Endothelial cell (in vitro differentiated cells): ENCODE data around the gene LCN9. TPM values are rescaled to one million over a fixed set of nuclear protein-coding genes. Genes with fewer than 3 reads are reported as not detected.

ENCODE experiments used
- DNase-seq: peaks from one replicate; pipeline ENCODE4 v3.0.0; 2021; ENCODE audit warnings: low spot score
- H3K27ac Mint-ChIP-seq: one replicate; pipeline ENCODE4 v1.8.0; 2021; ENCODE audit warnings: mixed read lengths, inconsistent platforms; ENCODE audit not compliant: unreplicated experiment
- H3K27me3 Mint-ChIP-seq: one replicate; pipeline ENCODE4 v1.8.0; 2021; ENCODE audit warnings: mild to moderate bottlenecking, moderate library complexity, mixed read lengths, inconsistent platforms; ENCODE audit not compliant: unreplicated experiment
- H3K36me3 Mint-ChIP-seq: one replicate; pipeline ENCODE4 v1.8.0; 2021; ENCODE audit warnings: mild to moderate bottlenecking, low read depth, mixed read lengths, inconsistent platforms; ENCODE audit not compliant: unreplicated experiment
- H3K4me1 Mint-ChIP-seq: one replicate; pipeline ENCODE4 v1.8.0; 2021; ENCODE audit warnings: mild to moderate bottlenecking, mixed read lengths, inconsistent platforms; ENCODE audit not compliant: unreplicated experiment
- H3K4me3 Mint-ChIP-seq: one replicate; pipeline ENCODE4 v1.8.0; 2021; ENCODE audit warnings: mild to moderate bottlenecking, mixed read lengths, inconsistent platforms; ENCODE audit not compliant: unreplicated experiment
- H3K9me3 Mint-ChIP-seq: one replicate; pipeline ENCODE4 v1.8.0; 2021; ENCODE audit warnings: mixed read lengths, inconsistent platforms; ENCODE audit not compliant: unreplicated experiment
- CTCF ChIP-seq: fragments of 200-600 bp; sonication (generic); IDR thresholded peaks from one replicate; pipeline ENCODE4 v1.5.0; 2021; ENCODE audit warnings: antibody characterized with exemption; ENCODE audit not compliant: unreplicated experiment
- long read RNA-seq: library from polyadenylated mRNA; unstranded; transcript quantifications from one replicate; pipeline ENCODE4 v2.0.0, GENCODE V29; 2020; ENCODE audit not compliant: unreplicated experiment
- total RNA-seq: library from RNA; stranded (reverse); fragmentation: NEBNext Ultra II Directional; extraction: Animal tissue kit (Norgen Biotek cat#: 25700); gene quantifications from one replicate; pipeline ENCODE4 v1.2.1, GENCODE V29; 2021; ENCODE audit not compliant: unreplicated experiment

The LCN9 gene
- not detected for total RNA-seq
- long read RNA-seq: 0 reads

DNA sequence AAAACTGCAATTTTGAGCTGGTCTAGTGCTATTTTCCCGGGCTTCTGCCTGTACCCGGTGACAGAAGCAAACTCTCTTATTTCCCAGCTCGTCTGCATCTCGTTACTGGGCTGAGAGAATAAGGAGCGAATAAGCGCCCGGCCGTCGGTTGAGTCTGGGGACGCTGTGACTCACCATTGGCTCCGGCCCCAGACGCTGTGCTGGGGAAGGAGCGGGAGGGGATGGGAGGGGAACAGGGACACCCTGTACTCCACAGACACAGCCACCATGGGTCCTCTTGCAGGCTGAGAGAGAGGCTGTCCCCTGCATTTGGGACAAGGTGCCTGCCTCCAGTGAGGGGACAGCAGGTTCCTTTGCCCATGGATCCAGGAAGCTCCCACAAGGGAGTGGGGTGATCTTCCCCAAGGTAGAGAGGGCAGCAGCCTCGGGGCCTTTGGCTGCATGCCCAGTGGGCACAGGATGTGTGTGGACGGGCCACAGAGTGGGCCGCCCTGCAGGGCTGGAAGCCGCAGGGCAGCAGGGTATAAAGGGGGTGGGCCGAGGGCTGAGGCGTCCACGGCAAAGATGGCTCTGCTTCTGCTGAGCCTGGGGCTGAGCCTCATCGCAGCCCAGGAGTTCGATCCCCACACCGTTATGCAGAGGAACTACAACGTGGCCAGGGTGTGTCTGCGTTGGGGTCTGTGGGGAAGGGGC is at the start of gene LCN9:
Gene LCN9 (plus strand): TSS at position 552 of the 693 bp plus-strand sequence. CDS start 13 bp downstream, at position 565.
- Mint-ChIP-seq H3K4me1 (no peaks in the 10 kb centered on the region), H3K36me3 (no peaks in the 10 kb centered on the region), H3K4me3 (no peak within 1 kb of the TSS), H3K27ac (no peak within 1 kb of the TSS), H3K9me3 (no peaks in the 10 kb centered on the region), H3K27me3 (peaks cover 3% of the 10 kb centered on the region)
- no peak for TF ChIP-seq CTCF
- DNase-seq: no peak

DNA sequence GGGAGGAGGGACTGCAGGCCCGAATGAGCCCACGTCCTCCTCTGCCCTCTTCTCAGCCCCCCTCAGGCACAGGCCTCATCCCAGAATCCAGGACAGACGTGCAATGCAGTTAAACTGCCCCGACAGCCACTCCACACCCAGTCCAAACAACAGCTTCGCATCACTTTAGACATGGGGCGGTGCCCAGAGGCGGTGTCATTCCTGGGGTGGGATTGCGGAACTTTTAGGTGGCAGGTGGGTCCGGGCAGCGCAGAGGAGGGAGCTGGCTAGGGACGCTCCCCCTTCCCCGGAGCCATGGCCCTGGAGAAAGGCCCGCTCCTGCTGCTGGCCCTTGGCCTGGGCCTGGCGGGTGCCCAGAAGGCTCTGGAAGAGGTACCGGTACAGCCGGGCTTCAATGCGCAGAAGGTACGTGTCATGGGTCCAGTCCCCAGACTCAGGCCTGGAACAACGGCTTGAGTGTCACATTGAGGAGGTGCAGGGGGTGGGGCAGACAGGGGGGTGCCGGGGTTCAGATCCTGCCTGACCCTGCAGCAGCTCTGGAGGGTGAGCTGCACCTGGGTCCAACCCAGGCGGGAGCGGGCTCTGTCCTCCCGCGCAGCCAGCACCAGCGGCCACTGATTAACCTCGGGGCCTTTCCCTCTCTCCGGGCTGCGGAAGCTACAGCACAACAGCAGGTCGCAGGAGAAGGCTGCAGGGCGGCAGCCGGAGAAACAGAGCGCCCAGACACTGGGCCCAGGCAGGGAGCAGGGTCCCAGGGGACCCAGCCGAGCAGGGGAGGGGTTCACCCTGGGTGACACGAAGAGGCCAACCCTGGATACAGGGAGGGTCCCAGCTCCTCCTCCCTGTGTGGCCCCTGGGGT is 48.9 kb upstream of the LCN9 start:
- Mint-ChIP-seq H3K27me3 (peaks cover 13% of the 10 kb centered on the region), H3K4me1 (no peaks in the 10 kb centered on the region), H3K4me3 (no peak overlapping the region), H3K36me3 (peaks cover 4% of the 10 kb centered on the region), H3K9me3 (no peaks in the 10 kb centered on the region), H3K27ac (no peak overlapping the region)
- no peak for TF ChIP-seq CTCF
- DNase-seq: no peak

- Mint-ChIP-seq H3K27ac (no peak overlapping the region), H3K36me3 (peaks cover 4% of the 10 kb centered on the region), H3K4me1 (no peaks in the 10 kb centered on the region), H3K4me3 (no peak overlapping the region), H3K27me3 (peaks cover 11% of the 10 kb centered on the region), H3K9me3 (no peaks in the 10 kb centered on the region)
- no peak for TF ChIP-seq CTCF
- DNase-seq: no peak
These were observed 48.1 kb upstream of the LCN9 start for GRCh38 chr9:135614821-135615665.

DNA sequence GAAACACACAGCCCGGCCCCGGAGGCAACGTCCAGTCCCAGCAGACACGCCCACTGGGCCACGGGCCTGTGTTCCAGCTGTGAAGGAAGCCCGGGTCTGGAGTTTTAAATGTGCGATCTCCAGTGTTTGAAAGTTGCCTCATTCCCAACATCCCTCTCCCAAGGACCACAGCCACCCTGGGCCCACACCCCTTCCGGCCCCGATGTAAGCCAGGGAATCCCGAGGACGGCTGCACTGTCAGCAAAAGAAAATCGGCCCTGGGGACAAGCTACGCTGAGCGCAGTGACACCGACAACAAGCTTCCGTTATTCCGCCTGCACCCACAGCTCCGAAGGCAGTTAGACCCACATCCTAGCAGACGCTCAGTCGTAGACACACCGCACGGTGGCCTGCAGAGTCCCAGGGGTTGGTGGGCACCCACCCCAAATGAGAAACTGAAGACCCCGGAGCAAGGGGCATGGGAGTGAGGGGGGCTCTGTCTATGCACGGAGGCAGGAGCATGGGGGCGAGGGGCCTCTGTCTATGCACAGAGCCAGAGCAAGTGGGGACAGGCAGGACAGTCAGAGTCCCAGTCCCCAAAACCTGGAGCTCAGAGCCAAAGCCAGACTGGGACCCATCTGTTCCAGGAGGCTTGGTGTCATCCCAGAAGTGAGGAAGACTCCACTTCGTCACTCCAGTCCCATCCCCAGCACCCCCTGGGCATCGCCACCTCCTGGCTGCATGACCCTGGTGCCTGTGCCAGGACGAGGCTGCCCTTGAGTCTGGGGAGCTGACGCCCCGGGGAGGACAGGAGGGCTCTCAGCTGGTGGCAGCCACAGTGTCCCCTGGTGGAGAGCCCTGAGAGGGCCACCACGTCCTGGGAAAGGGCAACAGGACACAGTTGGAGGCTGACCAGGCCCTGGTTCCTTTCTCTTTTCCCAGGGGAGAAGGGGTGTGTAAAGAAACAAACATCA is 47.2 kb upstream of the LCN9 start:
- no peak for DNase-seq
- no peak overlapping the region for H3K27ac Mint-ChIP-seq
- H3K4me1 Mint-ChIP-seq: no peaks in the 10 kb centered on the region
- no peak for TF ChIP-seq CTCF
- H3K9me3 Mint-ChIP-seq: no peaks in the 10 kb centered on the region
- peaks cover 4% of the 10 kb centered on the region for H3K36me3 Mint-ChIP-seq
- no peak overlapping the region for H3K4me3 Mint-ChIP-seq
- H3K27me3 Mint-ChIP-seq: peaks cover 9% of the 10 kb centered on the region
